GM21447 (cell line): ENCODE measurements around the gene GRIN2C.

Experiments
- ATAC-seq: cut with Tn5 transposase; IDR thresholded peaks from one replicate; pipeline ENCODE4 v1.9.1; 2021; ENCODE audit not compliant: unreplicated experiment

The GRIN2C gene

GRCh38 chr17:74803388-74803930 lies 56.2 kb downstream of the GRIN2C start:
- no peak for ATAC-seq

- no peak for ATAC-seq
Measured at GRCh38 chr17:74801896-74802295, 57.8 kb downstream of the GRIN2C start.

GRCh38 chr17:74800531-74800930 lies 59.2 kb downstream of the GRIN2C start:
- no peak for ATAC-seq

- no peak for ATAC-seq
Measured at GRCh38 chr17:74799097-74799496, 60.6 kb downstream of the GRIN2C start.

GRCh38 chr17:74798239-74798707 lies 61.4 kb downstream of the GRIN2C start:
- no peak for ATAC-seq

GRCh38 chr17:74797824-74798223 lies 61.9 kb downstream of the GRIN2C start:
- no peak for ATAC-seq

GRCh38 chr17:74796866-74797265 lies 62.8 kb downstream of the GRIN2C start:
- ATAC-seq = no peak

- no peak for ATAC-seq
Measured at GRCh38 chr17:74796211-74796610, 63.5 kb downstream of the GRIN2C start.

GRCh38 chr17:74795327-74796020 lies 64.2 kb downstream of the GRIN2C start:
- no peak for ATAC-seq

GRCh38 chr17:74792586-74793105 lies 67.0 kb downstream of the GRIN2C start:
- ATAC-seq = no peak
